Measurements from ENCODE around the gene TREML1. TPM values are rescaled to one million over a fixed set of nuclear protein-coding genes. Genes with fewer than 3 reads are reported as not detected.

The TREML1 gene
- polyA plus RNA-seq, 3 donors = 0.65 to 3.6 (median 2.6) TPM

DNA sequence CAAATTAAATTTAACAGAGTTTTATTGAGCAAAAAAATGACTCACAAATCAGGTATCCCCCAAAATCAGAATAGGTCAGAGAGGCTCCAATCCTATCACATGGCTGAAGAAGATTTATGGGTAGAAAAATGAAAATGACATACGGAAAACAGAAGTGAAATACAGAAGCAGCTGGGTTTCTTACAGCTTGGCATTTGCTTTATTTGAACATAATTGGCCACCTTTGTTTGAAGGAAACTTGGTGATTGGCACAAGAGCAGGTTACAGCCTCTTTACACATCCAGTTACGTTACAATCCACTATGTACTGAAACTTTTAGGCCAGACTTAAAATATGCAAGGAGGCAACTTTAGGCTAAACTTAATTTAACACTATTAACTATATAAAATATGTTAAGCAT, 20.5 kb upstream of the TREML1 start:
- Mint-ChIP-seq H3K4me3 (no peak overlapping the region), H3K27me3 (ENCODE audit: low read depth in 3 of 3) (peaks cover 0 to 15% (median 4%) of the 10 kb centered on the region in 3 donors), H3K4me1 (peaks cover 14% of the 10 kb centered on the region), H3K36me3 (peaks cover 7 to 13% of the 10 kb centered on the region in 2 donors), H3K27ac (no peak overlapping the region), H3K9me3 (peaks cover 0 to 2% (median 0%) of the 10 kb centered on the region in 7 donors)
- no peak overlapping the region for H3K27ac ChIP-seq (ENCODE audit: low read depth in 1 of 2, low read length in 2 of 2)
- H3K36me3 ChIP-seq (replicated peaks in 1 of 2; ENCODE audit: control insufficient read depth in 1 of 2, insufficient read depth in 2 of 2, low read length in 2 of 2) = no peaks in the 10 kb centered on the region
- H3K9ac ChIP-seq (ENCODE audit: insufficient read depth, low read length, poor library complexity, severe bottlenecking) = no peak overlapping the region
- intact Hi-C loops (cut with micrococcal nuclease) = no loop called here
- no peak overlapping the region for H3K4me3 ChIP-seq (replicated peaks in 1 of 3; ENCODE audit: low read depth in 2 of 3, low read length in 3 of 3)
- H3K4me2 ChIP-seq (replicated peaks; ENCODE audit: extremely low read depth, low read length, poor library complexity, severe bottlenecking) = no peak overlapping the region
- no peak overlapping the region for H2AFZ ChIP-seq (ENCODE audit: insufficient read depth, low read depth, low read length, poor library complexity, severe bottlenecking)
- H3K4me1 ChIP-seq (ENCODE audit: control insufficient read depth in 1 of 2, insufficient read depth in 2 of 2, low read length in 2 of 2) = peaks cover 2 to 9% of the 10 kb centered on the region in 2 donors
- H3K79me2 ChIP-seq (ENCODE audit: insufficient read depth, low read length) = no peaks in the 10 kb centered on the region
- no peaks in the 10 kb centered on the region for H3K9me3 ChIP-seq (replicated peaks in 1 of 2; ENCODE audit: control insufficient read depth in 1 of 2, insufficient read depth in 1 of 2, low read length in 2 of 2)
- no CpG with 5 or more reads among the region's 2 CpGs for WGBS (ENCODE audit: insufficient coverage)
- TF ChIP-seq, protein P1, sequence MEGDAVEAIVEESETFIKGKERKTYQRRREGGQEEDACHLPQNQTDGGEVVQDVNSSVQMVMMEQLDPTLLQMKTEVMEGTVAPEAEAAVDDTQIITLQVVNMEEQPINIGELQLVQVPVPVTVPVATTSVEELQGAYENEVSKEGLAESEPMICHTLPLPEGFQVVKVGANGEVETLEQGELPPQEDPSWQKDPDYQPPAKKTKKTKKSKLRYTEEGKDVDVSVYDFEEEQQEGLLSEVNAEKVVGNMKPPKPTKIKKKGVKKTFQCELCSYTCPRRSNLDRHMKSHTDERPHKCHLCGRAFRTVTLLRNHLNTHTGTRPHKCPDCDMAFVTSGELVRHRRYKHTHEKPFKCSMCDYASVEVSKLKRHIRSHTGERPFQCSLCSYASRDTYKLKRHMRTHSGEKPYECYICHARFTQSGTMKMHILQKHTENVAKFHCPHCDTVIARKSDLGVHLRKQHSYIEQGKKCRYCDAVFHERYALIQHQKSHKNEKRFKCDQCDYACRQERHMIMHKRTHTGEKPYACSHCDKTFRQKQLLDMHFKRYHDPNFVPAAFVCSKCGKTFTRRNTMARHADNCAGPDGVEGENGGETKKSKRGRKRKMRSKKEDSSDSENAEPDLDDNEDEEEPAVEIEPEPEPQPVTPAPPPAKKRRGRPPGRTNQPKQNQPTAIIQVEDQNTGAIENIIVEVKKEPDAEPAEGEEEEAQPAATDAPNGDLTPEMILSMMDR (IDR thresholded peaks at IDR 0.05) = no peak
- no peaks in the 10 kb centered on the region for H3K27me3 ChIP-seq (ENCODE audit: control insufficient read depth in 2 of 2, insufficient read depth in 2 of 2, low read length in 2 of 2)
- no peaks in the 10 kb centered on the region for H4K20me1 ChIP-seq (ENCODE audit: insufficient read depth, low read length)
- DNase-seq = no peak

DNA sequence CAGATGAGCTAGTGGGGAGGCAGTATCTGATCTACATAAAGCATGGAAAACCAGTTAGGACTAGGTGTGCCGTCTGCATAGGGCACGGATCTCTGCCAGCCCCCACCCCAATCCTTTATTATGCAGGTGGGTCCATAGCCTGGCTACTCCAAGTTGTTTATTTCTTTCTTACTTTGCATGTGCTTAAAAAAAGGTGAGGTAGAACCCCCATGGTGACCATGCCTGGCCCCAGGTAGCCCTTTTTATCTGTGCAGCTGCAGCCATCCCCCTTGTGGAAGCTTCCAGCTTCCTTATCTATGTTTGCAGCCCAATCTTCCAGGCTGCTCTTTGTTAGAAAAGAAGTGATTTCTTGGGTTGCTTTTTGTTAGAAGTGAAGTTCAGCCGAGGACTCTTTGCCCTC, 17.8 kb upstream of the TREML1 start:
- WGBS (ENCODE audit: insufficient coverage) = no CpG with 5 or more reads among the region's 3 CpGs
- H4K20me1 ChIP-seq (ENCODE audit: insufficient read depth, low read length) = no peaks in the 10 kb centered on the region
- intact Hi-C loops (cut with micrococcal nuclease) = no loop called here
- Mint-ChIP-seq H3K4me3 (no peak overlapping the region), H3K27ac (no peak overlapping the region), H3K4me1 (peaks cover 10% of the 10 kb centered on the region), H3K27me3 (ENCODE audit: low read depth in 3 of 3) (peaks cover 1 to 12% (median 7%) of the 10 kb centered on the region in 3 donors), H3K36me3 (peaks cover 0 to 6% of the 10 kb centered on the region in 2 donors), H3K9me3 (peaks cover 0 to 2% (median 0%) of the 10 kb centered on the region in 7 donors)
- H3K9ac ChIP-seq (ENCODE audit: insufficient read depth, low read length, poor library complexity, severe bottlenecking) = no peak overlapping the region
- no peaks in the 10 kb centered on the region for H3K79me2 ChIP-seq (ENCODE audit: insufficient read depth, low read length)
- H3K4me2 ChIP-seq (replicated peaks; ENCODE audit: extremely low read depth, low read length, poor library complexity, severe bottlenecking) = no peak overlapping the region
- H2AFZ ChIP-seq (ENCODE audit: insufficient read depth, low read depth, low read length, poor library complexity, severe bottlenecking) = no peak overlapping the region
- H3K36me3 ChIP-seq (replicated peaks in 1 of 2; ENCODE audit: control insufficient read depth in 1 of 2, insufficient read depth in 2 of 2, low read length in 2 of 2) = no peaks in the 10 kb centered on the region
- no peak overlapping the region for H3K27ac ChIP-seq (ENCODE audit: low read depth in 1 of 2, low read length in 2 of 2)
- no peaks in the 10 kb centered on the region for H3K4me1 ChIP-seq (ENCODE audit: control insufficient read depth in 1 of 2, insufficient read depth in 2 of 2, low read length in 2 of 2)
- H3K27me3 ChIP-seq (ENCODE audit: control insufficient read depth in 2 of 2, insufficient read depth in 2 of 2, low read length in 2 of 2) = no peaks in the 10 kb centered on the region
- H3K9me3 ChIP-seq (replicated peaks in 1 of 2; ENCODE audit: control insufficient read depth in 1 of 2, insufficient read depth in 1 of 2, low read length in 2 of 2) = no peaks in the 10 kb centered on the region
- H3K4me3 ChIP-seq (replicated peaks in 1 of 3; ENCODE audit: low read depth in 2 of 3, low read length in 3 of 3) = no peak overlapping the region
- no peak for DNase-seq
- TF ChIP-seq, protein P1 (IDR thresholded peaks at IDR 0.05) = no peak
